Ramos (cell line): ENCODE measurements around the gene HOXC9.

ENCODE experiments used
- in situ Hi-C: fragments of 300-500 bp; cut with MboI; formaldehyde crosslinking; loops from one replicate; pipeline ENCODE4 v1.14.3; 2022; ENCODE audit warnings: low sequenced_read_pairs; ENCODE audit not compliant: unreplicated experiment

HOXC9 gene

DNA sequence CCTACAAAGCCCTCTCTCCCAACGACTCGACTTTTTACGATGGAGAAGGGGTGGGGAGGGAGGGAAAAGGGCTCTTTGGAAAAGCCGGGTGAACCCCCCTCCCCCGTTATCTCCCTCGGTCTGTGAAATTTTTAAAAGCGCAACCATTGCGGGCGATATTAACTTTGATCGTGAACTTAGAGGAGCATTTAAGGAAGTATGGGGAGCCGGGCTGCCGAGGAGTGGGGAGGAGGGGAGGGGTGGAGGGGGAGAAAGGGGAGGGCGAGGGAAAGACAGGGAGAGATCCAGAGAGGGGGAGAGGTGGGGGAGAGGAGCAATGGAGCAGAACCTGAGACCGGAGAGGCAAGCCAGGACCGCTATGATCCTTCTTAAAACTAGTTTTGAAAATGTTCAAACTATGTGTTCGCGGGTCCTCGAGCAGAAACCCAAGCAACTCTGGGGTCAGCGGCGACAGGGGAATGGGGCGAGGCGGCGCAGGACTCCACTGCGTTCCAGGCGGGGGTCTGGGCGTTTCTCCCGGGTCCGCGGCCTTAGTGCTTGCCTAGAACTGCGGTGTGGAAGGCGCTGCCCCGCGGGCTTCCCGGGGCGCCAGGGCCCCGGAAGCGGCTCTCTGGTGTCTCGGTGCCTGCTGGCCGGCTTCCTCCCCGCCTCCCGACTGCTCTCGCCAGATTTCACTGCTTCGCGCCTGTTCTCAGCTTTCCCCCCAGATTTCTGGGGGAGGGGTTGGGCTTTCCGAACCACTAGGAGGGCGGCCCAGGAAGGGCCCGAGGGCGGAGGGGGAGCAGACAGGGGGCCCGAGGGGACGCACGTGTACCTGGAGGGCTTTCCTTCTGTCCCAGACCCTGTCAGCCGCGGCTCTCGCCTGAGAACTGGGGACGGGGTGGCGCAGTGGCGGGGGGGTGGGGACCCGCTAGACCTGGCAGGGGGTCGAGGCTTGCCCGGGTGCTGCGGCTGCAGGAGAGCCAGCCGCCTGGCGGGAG, 25.6 kb upstream of the HOXC9 start, which contains the start of gene HOTAIR:
TSS of gene HOTAIR (minus strand) at position 871 of the 980 bp plus-strand sequence.
- in situ Hi-C loops = loop anchor here (25.0 kb wide), 1 partner anchor 388 kb away; the partner anchor contains the start of gene GPR84

DNA sequence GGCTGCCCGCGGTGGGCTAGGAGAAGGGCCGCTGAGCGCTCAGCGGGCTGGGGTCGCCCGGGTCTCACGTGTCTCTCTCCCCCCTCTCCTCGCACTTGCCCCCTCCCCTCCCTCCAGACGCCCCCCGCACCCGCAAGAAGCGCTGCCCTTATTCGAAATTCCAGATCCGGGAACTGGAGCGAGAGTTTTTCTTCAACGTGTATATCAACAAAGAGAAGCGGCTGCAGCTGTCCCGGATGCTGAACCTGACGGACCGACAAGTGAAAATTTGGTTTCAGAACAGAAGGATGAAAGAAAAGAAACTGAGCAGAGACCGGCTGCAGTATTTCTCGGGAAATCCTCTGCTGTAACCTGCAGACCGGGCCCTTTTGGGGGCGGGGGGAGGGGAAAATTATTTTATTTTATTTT, 24.9 kb upstream of the HOXC9 start:
- in situ Hi-C loops = loop anchor here (25.0 kb wide), 1 partner anchor 387 kb away; the partner anchor contains the start of gene GPR84

GRCh38 chr12:53975479-53976152, 24.3 kb upstream of the HOXC9 start:
- in situ Hi-C loops = loop anchor here (25.0 kb wide), 1 partner anchor 387 kb away; the partner anchor contains the start of gene GPR84

DNA sequence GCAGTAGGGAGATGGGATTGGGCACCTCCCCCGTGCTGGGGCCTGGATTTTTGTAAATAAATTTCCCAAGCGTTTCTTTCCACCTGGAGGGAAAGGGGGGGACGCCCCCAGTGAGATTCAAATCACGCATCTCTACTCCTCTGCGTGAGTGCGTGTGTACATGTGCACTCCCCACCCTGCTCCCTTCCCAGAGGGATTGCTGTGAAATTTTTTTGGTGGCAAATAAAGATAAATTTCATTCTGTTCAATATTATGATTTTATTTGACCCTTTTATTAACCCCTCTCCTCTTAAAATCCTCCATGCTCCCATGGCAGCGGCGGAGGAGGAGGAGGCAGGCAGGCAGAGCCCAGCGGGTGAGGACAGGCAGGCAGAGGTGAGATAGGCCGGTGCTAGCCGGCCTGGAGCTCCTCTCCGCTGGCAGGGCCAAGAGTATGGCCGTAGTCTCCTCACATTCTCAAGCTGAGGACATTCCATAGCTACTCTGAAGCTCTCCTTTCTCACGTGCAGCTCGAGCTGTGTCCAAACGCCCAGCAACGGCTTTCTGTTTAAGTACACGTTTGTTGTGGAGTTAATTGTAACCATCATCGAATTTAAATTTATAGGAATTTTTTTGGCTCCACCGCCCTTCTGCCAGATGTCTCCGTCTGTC, 23.7 kb upstream of the HOXC9 start:
- in situ Hi-C loops = loop anchor here (25.0 kb wide), 1 partner anchor 386 kb away; the partner anchor contains the start of gene GPR84

DNA sequence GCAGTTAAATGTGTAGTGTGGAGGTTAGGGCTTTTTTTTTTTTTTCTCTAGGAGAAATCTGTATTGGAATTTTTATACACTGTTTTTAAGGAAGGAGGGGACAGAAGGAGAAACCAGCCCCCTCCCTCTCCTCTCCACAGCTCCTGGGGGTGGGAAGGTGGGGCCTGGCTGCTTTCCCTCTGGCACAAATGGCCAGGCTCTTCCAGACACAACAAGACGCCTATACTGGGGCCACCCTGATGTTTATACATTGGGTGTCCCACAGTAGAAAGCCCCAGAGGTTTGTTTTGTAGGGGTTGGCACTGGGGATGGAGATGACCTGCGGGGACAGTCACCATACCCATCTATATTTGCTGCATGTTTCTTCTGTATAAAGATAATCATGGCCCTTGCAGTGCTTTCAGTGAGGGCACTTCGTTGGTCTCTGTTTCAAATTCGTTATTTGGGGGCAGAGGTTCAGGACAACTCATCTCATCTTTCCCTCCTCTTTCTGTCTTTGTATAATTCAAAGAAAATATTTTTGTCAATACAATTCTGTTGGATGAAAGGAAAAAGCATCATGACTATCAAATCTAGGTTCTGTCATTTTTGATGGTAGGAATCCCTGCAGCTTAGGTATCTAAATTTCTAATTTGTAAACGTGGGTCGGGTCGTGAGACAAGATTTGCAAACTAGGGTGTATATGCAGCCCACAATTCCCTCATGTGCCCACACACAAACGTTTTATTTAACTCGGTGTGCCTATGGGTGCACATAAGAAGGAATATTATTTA, 23.0 kb upstream of the HOXC9 start:
- in situ Hi-C loops = loop anchor here (25.0 kb wide), 1 partner anchor 385 kb away; the partner anchor contains the start of gene GPR84

DNA sequence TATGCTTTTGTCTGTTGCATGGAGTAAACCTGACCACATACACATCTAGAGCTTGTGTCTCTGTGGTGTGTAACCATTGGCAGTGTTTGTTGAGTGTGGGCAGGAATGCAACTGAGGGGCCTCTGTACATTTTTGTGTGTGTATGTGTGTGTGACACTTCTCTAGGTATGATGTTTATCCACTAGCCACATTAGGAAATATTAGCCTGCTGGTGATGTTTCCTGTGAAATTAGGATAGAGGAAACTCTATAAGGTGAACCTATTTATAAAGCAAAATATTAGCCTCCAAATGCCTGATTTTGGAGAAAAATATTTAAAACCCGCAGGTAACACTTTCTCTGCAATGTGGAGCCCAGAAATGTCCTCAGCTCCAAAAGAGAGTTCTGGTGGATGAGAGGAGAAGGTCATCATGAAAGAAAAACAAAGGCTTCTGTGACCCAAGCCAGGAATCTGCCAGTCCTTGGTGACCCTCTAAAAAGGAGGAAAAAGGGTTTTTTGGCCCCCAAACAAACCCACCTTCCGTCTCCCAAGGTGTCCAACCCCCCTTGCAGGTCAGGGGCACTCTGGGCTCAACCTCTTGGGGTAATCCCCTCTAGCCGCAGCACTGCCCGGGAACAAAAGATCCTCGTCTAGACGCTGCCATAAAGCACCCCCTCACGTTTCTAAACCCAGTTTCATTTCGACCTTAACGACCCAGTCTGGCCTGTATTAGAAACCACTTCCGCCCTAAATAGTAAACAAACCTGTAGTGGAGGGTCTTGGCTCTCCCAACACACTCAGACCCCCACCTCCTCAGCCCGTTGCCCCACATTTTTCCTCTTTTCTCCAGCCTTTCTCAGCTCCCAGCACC, 22.1 kb upstream of the HOXC9 start:
- in situ Hi-C loops = loop anchor here (25.0 kb wide), 1 partner anchor 384 kb away; the partner anchor contains the start of gene GPR84

DNA sequence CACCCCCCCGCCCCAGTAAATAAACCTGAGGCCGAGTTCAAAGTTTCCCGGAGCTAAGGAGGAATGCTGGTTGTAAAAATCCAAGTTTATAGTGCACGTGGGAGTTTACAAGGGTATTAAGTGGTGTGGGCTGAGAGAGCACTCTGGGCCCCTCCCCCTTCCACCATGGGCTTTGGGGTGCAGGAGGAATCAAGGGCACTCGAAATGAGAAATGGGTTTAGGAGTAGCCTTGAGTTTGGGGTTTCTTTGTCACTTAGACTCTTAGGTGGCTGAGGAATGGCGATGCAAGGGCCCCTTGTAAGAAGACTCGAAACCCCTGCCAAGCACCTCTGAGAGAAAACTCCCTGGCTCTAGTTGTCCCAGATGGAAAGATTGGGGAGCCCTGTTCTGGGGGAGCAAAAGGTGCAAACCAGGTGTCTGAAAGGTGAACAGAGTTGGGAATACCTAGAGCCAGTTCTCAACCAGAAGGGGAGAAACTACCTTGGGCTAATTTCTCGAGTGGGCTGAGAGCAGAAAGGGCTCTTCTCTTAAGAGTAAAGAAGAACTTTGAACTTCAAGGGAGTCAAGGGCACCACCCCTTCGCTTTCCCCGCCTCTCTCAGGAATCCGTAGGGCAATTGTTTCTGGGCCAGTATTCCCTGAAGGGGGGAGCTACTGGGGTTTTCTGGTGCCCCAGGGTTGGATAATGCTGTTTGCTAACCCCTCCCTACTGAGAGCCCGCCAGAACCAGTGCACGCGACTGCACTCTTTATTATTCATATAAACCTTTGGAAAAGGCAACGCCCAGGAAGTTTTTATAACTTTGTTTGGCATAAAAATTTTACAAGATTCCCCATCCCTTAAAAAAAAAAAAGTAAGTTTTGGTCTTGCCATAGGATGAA, 21.2 kb upstream of the HOXC9 start:
- in situ Hi-C loops = loop anchor here (25.0 kb wide), 1 partner anchor 384 kb away; the partner anchor contains the start of gene GPR84

GRCh38 chr12:53980104-53980801, 19.7 kb upstream of the HOXC9 start:
- in situ Hi-C loops = loop anchor here (10.0 to 25.0 kb wide), 2 partner anchors 275 to 382 kb away; partner anchors contain the start of gene GPR84

DNA sequence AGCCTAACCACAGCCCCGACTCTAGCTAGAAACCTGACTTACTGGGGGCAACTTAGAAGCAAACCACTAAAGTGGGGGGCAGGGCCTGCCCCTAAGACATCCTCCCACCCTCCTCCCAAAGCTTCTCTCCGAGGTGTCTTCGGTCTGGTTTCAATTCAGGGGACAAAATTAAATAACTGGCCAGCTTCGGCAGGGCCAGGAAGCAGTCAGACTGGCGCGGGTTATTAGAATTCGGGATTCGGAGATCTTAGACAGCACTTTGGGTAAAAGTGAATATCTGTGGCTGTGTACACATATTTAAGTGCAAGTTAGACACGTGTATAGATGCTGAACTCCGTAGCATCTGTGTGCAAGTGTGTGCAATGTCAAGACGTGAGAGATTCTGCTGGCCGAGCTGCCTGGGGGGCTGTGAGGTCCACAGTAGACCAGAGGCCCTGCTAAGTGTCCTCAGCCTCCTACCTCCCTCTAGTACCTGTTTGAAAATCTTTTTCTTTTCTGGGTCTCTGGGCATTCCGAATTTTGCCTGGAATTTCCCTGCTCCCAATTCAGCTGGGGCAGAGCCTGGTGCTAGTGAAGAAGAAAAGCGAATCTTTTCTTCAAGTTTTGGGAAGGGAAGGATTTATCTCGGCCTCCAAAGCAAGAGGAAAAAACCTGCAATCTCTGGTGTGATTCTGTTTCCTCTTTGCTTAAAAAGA, 19.0 kb upstream of the HOXC9 start:
- in situ Hi-C loops = loop anchor here (10.0 to 25.0 kb wide), 2 partner anchors 276 to 381 kb away; partner anchors contain the start of gene GPR84

- in situ Hi-C loops = loop anchor here (10.0 to 25.0 kb wide), 2 partner anchors 277 to 380 kb away; partner anchors contain the start of gene GPR84
Observed at GRCh38 chr12:53981634-53982565, 18.1 kb upstream of the HOXC9 start.

DNA sequence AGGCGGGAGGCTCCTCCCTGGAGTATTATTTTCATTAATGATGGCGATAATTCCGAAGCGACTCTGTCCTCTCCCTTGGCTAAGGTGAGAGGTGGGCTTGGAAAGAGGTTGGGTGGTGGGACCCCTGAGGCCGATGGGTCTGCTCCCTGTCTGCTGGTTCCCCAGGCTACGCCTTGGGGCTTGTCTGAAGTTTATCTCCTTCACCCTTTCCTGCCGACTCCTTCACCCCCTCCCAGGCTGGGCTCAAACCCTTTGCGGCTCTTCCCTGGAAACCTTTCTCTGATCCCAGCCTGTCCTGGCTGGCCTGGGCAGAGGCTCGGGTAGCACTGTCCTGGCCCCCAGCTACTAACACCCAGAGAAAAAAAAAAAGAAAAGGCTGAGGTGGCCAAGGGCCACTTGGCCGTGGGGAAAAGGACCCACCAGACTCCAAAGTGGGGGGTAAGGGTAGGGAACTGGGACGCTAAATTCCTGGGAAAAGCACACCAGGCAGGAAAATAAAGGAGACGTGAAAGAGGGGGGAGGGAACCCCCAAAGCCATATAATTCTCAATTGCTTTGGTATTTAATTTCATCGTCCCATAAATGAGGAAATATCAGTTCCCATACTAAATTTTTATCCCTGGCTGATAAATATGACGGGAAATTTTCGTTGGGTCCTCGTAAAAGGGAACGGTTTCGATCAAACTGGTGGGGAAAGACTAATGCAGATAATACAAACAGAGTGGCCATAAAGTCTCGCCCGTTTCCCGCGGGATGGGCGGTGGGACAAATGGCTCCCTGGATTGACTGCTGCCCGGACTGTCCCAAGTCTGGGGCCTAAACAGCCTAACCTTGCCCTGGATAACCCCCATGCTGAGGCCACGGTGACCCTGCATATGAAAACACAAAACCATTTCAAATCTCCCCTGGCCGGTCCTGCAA, 17.1 kb upstream of the HOXC9 start:
- in situ Hi-C loops = loop anchor here (10.0 to 25.0 kb wide), 2 partner anchors 278 to 379 kb away; partner anchors contain the start of gene GPR84

DNA sequence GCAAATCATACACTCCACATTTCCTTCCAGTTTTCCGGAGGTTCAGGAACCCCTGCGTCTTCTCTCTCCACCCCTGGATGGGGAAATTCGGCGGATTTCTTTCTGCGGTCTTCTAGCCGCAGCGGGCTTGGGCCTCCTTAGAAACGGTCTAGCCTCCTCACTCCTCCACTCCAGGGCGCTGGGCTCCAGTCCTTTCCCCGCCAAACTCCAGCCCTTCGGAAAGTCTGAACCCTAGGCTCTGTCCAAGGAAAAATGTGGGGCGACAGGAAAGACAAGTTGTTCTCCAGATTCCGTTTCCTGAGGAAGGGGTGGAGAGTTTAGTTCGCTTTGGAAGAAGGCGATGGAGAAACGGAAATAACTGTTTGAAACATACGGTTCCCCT, 16.4 kb upstream of the HOXC9 start:
- in situ Hi-C loops = loop anchor here (10.0 to 25.0 kb wide), 2 partner anchors 279 to 379 kb away; partner anchors contain the start of gene GPR84

- in situ Hi-C loops = loop anchor here (10.0 to 25.0 kb wide), 2 partner anchors 279 to 378 kb away; partner anchors contain the start of gene GPR84
Observed at GRCh38 chr12:53983950-53984572, 15.9 kb upstream of the HOXC9 start.
